GM19395 (cell line): ENCODE data around the gene MOCS3.
A peak's percentile ranks its signal among the peaks of the same experiment; 100 is the strongest.
"Not testable (repeated sequence)": the region's sequence is repeated elsewhere in the genome, so short reads cannot be mapped to it uniquely, and the experiment has no call there.

Source experiments
- ATAC-seq: cut with Tn5 transposase; IDR thresholded peaks from one replicate; pipeline ENCODE4 v1.9.1; 2021; ENCODE audit warnings: mild to moderate bottlenecking, moderate library complexity; ENCODE audit not compliant: unreplicated experiment

The MOCS3 gene

DNA sequence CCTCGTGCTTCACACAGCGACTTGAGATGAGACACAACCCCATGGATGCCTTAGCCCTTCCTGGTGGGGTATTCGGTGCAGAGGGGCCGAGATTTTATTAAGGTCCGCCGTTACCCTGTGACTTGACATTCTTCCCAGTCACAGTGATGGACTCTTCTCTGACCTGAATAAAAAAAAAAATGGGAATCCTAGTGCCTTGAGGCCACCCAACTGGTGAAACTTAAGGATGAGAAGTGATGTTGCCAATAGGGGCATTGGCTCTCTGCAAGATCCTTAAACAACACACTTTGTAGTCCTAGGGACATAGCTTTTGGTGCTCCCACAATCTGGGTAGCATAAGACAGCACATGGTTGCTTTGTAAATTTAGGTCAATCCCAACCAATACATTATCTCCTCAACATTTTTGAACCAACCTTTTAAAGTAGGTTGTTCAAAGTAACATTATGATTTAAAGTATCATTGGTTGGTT is 26.6 kb upstream of the MOCS3 start:
- no peak for ATAC-seq

GRCh38 chr20:50932691-50933280 is 25.8 kb upstream of the MOCS3 start:
- no peak for ATAC-seq

DNA sequence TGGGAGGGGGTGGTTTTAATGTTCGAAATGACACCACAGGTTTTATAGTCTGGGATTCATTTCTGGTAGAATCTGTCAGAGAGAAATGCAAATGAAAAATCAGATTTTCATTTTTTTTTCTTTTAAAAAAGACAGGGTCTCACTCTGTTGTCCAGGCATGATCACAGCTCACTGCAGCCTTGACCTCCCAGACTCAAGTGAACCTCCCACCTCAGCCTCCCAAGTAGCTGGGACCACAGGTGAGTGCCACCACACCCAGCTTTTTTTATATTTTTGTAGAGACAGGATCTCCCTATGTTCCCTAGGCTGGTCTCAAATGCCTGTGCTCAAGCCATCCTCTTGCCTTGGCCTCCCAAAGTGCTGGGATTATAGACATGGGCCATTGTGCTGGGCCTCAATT is 25.0 kb upstream of the MOCS3 start:
- ATAC-seq, result no peak

GRCh38 chr20:50943069-50943468 is 15.5 kb upstream of the MOCS3 start:
- ATAC-seq, result no peak

DNA sequence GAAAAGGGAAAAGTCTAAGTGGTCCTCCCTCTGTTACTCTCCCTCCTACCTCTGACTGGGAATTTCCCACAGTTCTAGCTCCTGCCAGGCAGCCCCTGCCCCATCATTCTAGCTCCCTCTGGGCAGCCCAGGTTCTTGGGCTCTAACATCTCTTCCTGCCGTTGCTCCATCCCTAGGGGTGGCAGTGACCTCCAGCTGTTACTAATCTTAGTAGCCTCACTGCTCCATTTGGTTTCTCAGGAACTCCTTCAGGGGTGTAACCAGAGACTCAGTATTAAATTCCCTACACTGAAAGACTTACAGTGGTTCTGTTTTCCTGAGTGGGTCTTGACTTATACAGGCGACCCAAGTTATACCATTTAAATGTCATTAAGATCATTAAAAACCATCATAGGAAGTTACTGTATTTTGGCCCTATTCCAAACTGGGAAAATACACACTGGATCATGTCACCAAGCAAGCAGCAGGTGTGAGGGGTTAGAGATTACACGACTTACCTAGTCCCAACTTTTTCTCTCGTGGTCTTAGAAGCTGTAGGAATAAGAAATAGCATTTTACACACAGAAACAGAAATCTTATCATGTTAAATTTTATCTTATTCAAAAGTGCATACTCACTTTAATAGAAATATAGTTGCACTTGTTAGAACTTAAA is 10.4 kb upstream of the MOCS3 start:
- ATAC-seq, result no peak

GRCh38 chr20:50953196-50953595 is 5.4 kb upstream of the MOCS3 start:
- no peak for ATAC-seq

- no peak for ATAC-seq
Observed at GRCh38 chr20:50953821-50954220, 4.8 kb upstream of the MOCS3 start.

DNA sequence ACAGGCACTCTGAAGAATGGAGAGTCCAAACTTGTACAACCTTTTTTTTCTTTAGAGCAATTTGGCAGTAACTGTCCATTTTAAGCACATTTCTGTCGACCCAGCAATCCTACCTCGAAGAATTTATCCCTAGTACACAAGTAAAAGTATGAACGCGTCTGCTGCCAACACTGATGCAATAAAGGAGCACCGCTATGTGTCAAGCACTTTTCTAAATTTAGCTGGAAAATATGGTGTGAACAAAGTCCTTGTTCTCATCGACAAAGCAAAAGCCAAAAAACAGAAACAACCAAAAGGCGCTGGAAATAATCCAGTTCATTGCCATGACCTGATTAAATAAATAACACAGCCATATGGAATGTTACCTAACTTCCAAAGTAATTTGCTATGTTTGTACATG is 1.3 kb upstream of the MOCS3 start:
- ATAC-seq, result no peak

DNA sequence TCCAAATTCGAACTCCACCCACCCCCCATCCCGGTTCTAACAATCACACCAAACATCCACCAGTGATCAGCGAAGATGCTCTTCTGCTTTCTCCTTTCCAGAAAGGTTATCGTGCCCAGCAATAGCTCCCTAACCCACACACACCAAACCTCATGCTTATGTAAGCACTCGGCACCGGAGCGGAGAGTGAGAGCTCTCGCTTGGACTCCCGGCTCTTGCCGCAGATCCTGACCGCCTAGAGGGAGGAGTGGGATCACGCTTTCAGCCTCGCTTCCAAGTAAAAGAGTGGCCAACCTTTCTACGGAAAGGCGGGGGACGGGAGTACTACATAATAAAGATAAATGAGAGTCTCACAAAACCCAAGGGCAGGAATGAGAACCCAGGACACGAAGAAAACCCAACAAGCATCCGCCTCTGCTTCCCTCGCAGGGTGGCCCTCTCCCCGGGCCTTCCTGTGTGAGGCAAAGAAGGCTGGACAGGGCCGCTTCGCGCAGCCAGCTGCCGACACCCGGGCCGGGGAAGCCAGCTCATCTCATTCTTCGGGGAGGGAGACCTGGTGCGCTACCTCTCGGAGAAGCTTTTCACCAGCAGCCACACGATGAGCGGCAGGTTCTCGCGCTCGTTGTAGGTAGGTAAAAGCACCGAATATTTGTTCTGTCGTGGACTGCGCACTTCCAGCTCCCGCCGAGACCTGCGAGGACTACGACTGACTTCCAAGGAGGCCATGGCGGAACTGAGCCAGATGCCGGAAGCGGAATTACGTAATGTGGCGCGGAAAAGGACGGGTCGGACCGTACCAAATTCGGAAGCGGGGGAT is 612 bp upstream of the MOCS3 start, which contains the start of gene DPM1:
Gene DPM1 (minus strand): TSS at position 735 of the 817 bp plus-strand sequence. CDS start 9 bp downstream, at position 726.
- peak; percentile 85 for ATAC-seq

DNA sequence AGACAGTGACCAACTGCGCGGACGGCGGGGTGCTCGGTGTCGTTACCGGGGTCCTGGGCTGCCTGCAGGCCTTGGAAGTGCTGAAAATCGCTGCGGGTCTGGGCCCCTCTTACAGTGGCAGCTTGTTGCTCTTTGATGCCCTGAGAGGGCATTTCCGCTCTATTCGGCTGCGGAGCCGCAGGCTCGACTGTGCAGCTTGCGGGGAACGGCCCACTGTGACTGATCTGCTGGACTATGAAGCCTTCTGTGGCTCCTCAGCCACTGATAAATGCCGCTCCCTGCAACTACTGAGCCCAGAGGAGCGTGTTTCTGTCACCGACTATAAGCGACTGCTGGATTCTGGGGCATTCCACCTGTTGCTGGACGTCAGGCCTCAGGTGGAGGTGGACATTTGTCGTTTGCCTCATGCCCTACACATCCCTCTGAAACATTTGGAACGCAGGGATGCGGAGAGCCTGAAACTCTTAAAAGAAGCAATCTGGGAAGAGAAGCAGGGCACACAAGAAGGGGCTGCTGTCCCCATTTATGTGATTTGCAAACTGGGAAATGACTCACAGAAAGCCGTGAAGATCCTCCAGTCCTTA is 1.0 kb downstream of the MOCS3 start:
- no peak for ATAC-seq

- ATAC-seq, result no peak
Observed at GRCh38 chr20:50967586-50967985, 9.0 kb downstream of the MOCS3 start.

GRCh38 chr20:50968289-50968688 is 9.7 kb downstream of the MOCS3 start:
- ATAC-seq, result no peak

- no peak for ATAC-seq
Observed at GRCh38 chr20:50969435-50969834, 10.8 kb downstream of the MOCS3 start.

- ATAC-seq, result no peak
Observed at GRCh38 chr20:50969912-50970311, 11.3 kb downstream of the MOCS3 start.

- no peak for ATAC-seq
Observed at GRCh38 chr20:50975701-50976330, 17.2 kb downstream of the MOCS3 start.

GRCh38 chr20:50977066-50978021 is 18.7 kb downstream of the MOCS3 start:
- ATAC-seq, result no peak

DNA sequence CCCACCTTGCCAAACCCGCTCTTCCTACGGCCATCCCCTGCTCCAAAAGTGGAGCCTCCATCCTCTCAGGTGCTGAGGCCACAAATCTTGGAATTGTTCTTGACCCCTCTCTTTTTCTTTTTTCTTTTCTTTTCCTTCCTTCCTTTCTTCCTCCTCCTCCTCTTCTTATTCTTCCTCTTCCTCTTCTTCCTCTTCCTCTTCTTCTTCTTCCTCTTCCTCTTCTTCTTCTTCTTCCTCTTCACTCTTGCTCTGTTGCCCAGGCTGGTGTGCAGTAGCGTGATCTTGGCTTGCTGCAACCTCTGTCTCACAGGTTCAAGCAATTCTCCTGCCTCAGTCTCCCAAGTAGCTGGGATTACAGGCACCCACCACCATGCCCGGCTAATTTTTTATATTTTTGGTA is 19.9 kb downstream of the MOCS3 start:
- not testable (repeated sequence) for ATAC-seq

DNA sequence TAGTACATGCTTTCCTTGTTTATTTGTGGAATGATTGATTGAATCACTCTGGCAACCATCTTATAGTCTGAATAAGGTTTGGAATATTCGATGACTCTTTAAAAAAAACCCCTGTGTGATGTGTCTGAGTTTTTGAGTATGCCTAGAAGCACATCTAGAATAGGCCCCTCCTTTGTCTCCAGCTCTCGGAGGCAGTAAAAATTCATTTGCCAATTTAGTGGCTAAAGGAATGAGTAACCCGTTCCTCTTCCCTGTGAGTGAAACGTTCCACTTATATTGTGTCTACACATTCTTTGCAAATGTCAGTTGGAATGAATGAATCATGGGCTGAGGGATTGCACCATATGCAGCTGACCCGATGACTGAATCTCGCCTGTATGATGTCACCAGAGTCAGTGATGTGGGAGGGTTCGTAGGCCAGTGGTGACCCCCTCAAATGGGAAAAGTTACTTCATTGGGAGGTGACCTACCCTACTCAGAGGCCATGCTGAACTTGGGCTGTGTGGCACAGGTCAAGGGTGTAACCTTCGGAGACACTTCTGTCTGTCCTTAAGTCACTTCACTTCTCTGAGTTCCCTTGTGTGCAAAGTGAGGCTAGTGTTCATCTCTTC is 21.6 kb downstream of the MOCS3 start:
- ATAC-seq, result no peak
